ENCODE measurements around the gene ST6GALNAC3.

GRCh38 chr1:76337542-76338219, 263.1 kb downstream of the ST6GALNAC3 start:
- TF ChIP-seq EZH2 (optimal IDR thresholded peaks at IDR 0.05; ENCODE audit: low read depth, low read length) (no peak), CTCF (IDR thresholded peaks at IDR 0.05; ENCODE audit: low read length) (no peak), EZH2phosphoT487 (IDR thresholded peaks at IDR 0.05; ENCODE audit: low read length) (no peak)

Data from MM.1S (cell line).